Measurements from ENCODE around the gene FBXL13. TPM values are rescaled to one million over a fixed set of nuclear protein-coding genes. Genes with fewer than 3 reads are reported as not detected.

The FBXL13 gene
- total RNA-seq, 1 donor from 2014 or later, result 0.98 TPM

GRCh38 chr7:102975854-102976253 is 98.7 kb downstream of the FBXL13 start:
- TF ChIP-seq POLR2A (IDR thresholded peaks at IDR 0.05), result no peak
- no peak for TF ChIP-seq POLR2AphosphoS5 (IDR thresholded peaks at IDR 0.05; ENCODE audit: insufficient read depth in 1 of 2, low read depth in 1 of 2)
- no peak for TF ChIP-seq CTCF (IDR thresholded peaks at IDR 0.05)
- Histone ChIP-seq H3K9me3 (no peaks in the 10 kb centered on the region), H3K27ac (no peak overlapping the region), H3K27me3 (no peaks in the 10 kb centered on the region), H3K36me3 (no peaks in the 10 kb centered on the region), H3K4me3 (no peak overlapping the region), H3K4me1 (no peaks in the 10 kb centered on the region)
- DNase-seq (ENCODE audit: extremely low spot score in 2 of 2), result no peak
- intact Hi-C loops (cut with DNase I), result no loop called here

GRCh38 chr7:102974366-102975236 is 100.0 kb downstream of the FBXL13 start:
- H3K9me3 ChIP-seq, result no peaks in the 10 kb centered on the region

GRCh38 chr7:102973096-102973802 is 101.3 kb downstream of the FBXL13 start:
- DNase-seq (ENCODE audit: extremely low spot score in 2 of 2), result no peak
- no peaks in the 10 kb centered on the region for H3K9me3 ChIP-seq
- no peak overlapping the region for H3K27ac ChIP-seq

More at GRCh38 chr7:102974366-102975236, 100.0 kb downstream of the FBXL13 start:
- intact Hi-C loops (cut with DNase I), result no loop called here
- H3K27ac ChIP-seq, result no peak overlapping the region
- no peak overlapping the region for H3K4me3 ChIP-seq
- no peaks in the 10 kb centered on the region for H3K27me3 ChIP-seq
- TF ChIP-seq POLR2A (IDR thresholded peaks at IDR 0.05) (no peak), POLR2AphosphoS5 (IDR thresholded peaks at IDR 0.05; ENCODE audit: insufficient read depth in 1 of 2, low read depth in 1 of 2) (no peak), CTCF (IDR thresholded peaks at IDR 0.05) (no peak)
- no peak for DNase-seq (ENCODE audit: extremely low spot score in 2 of 2)
- no peaks in the 10 kb centered on the region for H3K36me3 ChIP-seq
- H3K4me1 ChIP-seq, result no peaks in the 10 kb centered on the region

GRCh38 chr7:102967798-102968197 is 106.8 kb downstream of the FBXL13 start:
- Histone ChIP-seq H3K9me3 (no peaks in the 10 kb centered on the region), H3K4me3 (no peak overlapping the region), H3K27ac (no peak overlapping the region), H3K27me3 (no peaks in the 10 kb centered on the region), H3K36me3 (no peaks in the 10 kb centered on the region), H3K4me1 (no peaks in the 10 kb centered on the region)
- no peak for DNase-seq (ENCODE audit: extremely low spot score in 2 of 2)
- no peak for TF ChIP-seq CTCF (IDR thresholded peaks at IDR 0.05)
- no peak for TF ChIP-seq POLR2A (IDR thresholded peaks at IDR 0.05)
- no peak for TF ChIP-seq POLR2AphosphoS5 (IDR thresholded peaks at IDR 0.05; ENCODE audit: insufficient read depth in 1 of 2, low read depth in 1 of 2)
- intact Hi-C loops (cut with DNase I), result no loop called here

More at GRCh38 chr7:102973096-102973802, 101.3 kb downstream of the FBXL13 start:
- intact Hi-C loops (cut with DNase I), result no loop called here
- Histone ChIP-seq H3K4me1 (no peaks in the 10 kb centered on the region), H3K4me3 (no peak overlapping the region), H3K27me3 (no peaks in the 10 kb centered on the region), H3K36me3 (no peaks in the 10 kb centered on the region)
- TF ChIP-seq CTCF (IDR thresholded peaks at IDR 0.05), result no peak
- TF ChIP-seq POLR2AphosphoS5 (IDR thresholded peaks at IDR 0.05; ENCODE audit: insufficient read depth in 1 of 2, low read depth in 1 of 2), result no peak
- TF ChIP-seq POLR2A (IDR thresholded peaks at IDR 0.05), result no peak

Measured in vagina (tissue), 2 donors.